ENCODE results near the gene TYR.

Gene TYR

DNA sequence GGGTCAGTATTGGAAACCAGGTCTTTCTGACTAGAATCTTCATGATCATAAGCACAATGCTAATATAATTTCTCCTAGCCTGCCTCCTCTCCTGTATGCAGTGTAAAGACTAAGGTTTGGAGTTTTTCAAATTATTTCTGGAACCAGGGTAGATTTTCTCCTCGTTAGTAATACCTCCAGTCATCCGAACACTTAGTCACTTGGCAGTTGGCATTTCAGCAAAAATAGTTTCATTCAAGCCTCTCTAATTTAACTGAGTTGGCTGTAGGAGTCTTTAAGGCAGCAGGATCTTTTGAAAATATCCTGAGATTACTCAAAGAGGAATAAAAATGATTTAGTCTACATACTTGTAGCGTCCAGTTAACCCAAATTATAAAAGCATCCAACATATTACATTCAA is 6.3 kb downstream of the TYR start:
- Histone ChIP-seq H3K4me3 (ENCODE audit: low read depth in 1 of 2, low read length in 1 of 2) (no peak overlapping the region), H3K27ac (no peak overlapping the region), H3K9me3 (no peaks in the 10 kb centered on the region), H3K27me3 (no peaks in the 10 kb centered on the region), H3K4me1 (ENCODE audit: control insufficient read depth in 1 of 2, insufficient read depth in 1 of 2, low read depth in 1 of 2, low read length in 1 of 2) (no peaks in the 10 kb centered on the region), H3K36me3 (no peaks in the 10 kb centered on the region)
- TF ChIP-seq, protein P1, sequence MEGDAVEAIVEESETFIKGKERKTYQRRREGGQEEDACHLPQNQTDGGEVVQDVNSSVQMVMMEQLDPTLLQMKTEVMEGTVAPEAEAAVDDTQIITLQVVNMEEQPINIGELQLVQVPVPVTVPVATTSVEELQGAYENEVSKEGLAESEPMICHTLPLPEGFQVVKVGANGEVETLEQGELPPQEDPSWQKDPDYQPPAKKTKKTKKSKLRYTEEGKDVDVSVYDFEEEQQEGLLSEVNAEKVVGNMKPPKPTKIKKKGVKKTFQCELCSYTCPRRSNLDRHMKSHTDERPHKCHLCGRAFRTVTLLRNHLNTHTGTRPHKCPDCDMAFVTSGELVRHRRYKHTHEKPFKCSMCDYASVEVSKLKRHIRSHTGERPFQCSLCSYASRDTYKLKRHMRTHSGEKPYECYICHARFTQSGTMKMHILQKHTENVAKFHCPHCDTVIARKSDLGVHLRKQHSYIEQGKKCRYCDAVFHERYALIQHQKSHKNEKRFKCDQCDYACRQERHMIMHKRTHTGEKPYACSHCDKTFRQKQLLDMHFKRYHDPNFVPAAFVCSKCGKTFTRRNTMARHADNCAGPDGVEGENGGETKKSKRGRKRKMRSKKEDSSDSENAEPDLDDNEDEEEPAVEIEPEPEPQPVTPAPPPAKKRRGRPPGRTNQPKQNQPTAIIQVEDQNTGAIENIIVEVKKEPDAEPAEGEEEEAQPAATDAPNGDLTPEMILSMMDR (IDR thresholded peaks at IDR 0.05): no peak

GRCh38 chr11:89189776-89190175 is 12.1 kb downstream of the TYR start:
- H3K27ac ChIP-seq: no peak overlapping the region
- H3K4me3 ChIP-seq (ENCODE audit: low read depth in 1 of 2, low read length in 1 of 2): no peak overlapping the region
- TF ChIP-seq, protein P1 (IDR thresholded peaks at IDR 0.05): no peak
- no peaks in the 10 kb centered on the region for H3K36me3 ChIP-seq
- H3K4me1 ChIP-seq (ENCODE audit: control insufficient read depth in 1 of 2, insufficient read depth in 1 of 2, low read depth in 1 of 2, low read length in 1 of 2): no peaks in the 10 kb centered on the region
- H3K9me3 ChIP-seq: no peaks in the 10 kb centered on the region
- no peaks in the 10 kb centered on the region for H3K27me3 ChIP-seq

GRCh38 chr11:89201138-89201537 is 23.5 kb downstream of the TYR start:
- Histone ChIP-seq H3K36me3 (no peaks in the 10 kb centered on the region), H3K27me3 (no peaks in the 10 kb centered on the region), H3K27ac (no peak overlapping the region), H3K9me3 (no peaks in the 10 kb centered on the region), H3K4me3 (ENCODE audit: low read depth in 1 of 2, low read length in 1 of 2) (no peak overlapping the region), H3K4me1 (ENCODE audit: control insufficient read depth in 1 of 2, insufficient read depth in 1 of 2, low read depth in 1 of 2, low read length in 1 of 2) (no peaks in the 10 kb centered on the region)
- TF ChIP-seq, protein P1 (IDR thresholded peaks at IDR 0.05): no peak

DNA sequence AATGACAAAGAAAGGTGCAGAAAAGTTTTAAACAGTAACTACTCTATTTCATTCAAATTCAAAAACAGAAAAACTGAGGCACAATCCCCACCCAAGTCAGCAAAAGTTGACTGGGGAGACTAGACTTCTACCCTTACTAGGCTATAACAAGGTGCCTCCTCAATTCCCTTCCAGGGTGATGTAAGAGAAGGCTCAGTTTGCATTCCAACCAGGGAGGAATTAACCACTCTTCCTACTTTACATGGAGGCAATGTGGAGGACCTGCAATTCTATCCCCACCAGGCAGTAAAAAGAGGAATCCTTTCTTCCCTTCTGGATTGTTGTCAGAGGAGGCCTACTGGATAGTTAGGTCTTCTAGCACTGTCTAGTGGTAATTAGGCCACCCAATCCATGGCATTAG is 26.1 kb downstream of the TYR start:
- Histone ChIP-seq H3K27ac (no peak overlapping the region), H3K27me3 (no peaks in the 10 kb centered on the region), H3K4me1 (ENCODE audit: control insufficient read depth in 1 of 2, insufficient read depth in 1 of 2, low read depth in 1 of 2, low read length in 1 of 2) (no peaks in the 10 kb centered on the region), H3K9me3 (no peaks in the 10 kb centered on the region), H3K36me3 (no peaks in the 10 kb centered on the region), H3K4me3 (ENCODE audit: low read depth in 1 of 2, low read length in 1 of 2) (no peak overlapping the region)
- TF ChIP-seq, protein P1 (IDR thresholded peaks at IDR 0.05): no peak

DNA sequence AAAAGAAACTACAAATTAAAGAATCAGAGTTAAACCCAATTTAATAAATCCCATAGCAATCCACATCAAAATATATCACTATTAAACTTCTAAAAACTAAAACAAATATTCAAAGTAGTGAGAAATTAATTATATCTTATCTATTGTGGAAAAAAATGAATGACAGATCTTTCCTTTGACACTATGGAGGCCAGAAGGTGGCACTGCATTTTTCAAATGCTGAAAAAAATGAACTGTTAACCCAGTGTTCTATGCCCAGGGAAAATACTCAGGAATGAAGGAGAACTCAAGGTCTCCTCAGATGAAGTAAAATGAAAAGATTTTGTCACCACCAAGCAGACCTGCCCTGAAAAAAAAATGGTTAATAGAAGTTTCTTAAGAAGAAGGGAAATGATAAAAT is 27.7 kb downstream of the TYR start:
- no peak overlapping the region for H3K4me3 ChIP-seq (ENCODE audit: low read depth in 1 of 2, low read length in 1 of 2)
- no peaks in the 10 kb centered on the region for H3K27me3 ChIP-seq
- TF ChIP-seq, protein P1 (IDR thresholded peaks at IDR 0.05): no peak
- H3K4me1 ChIP-seq (ENCODE audit: control insufficient read depth in 1 of 2, insufficient read depth in 1 of 2, low read depth in 1 of 2, low read length in 1 of 2): no peaks in the 10 kb centered on the region
- H3K36me3 ChIP-seq: no peaks in the 10 kb centered on the region
- no peaks in the 10 kb centered on the region for H3K9me3 ChIP-seq
- no peak overlapping the region for H3K27ac ChIP-seq
